NOMO-1 treated with dmso at 0.1 percent for 144 hours (cell line): Measurements from ENCODE around the gene PGLYRP2.

Source experiments
- DNase-seq: peaks from one replicate; lab custom pipeline; 2025; ENCODE audit not compliant: unreplicated experiment; lab: John Stamatoyannopoulos, UW

The PGLYRP2 gene

DNA sequence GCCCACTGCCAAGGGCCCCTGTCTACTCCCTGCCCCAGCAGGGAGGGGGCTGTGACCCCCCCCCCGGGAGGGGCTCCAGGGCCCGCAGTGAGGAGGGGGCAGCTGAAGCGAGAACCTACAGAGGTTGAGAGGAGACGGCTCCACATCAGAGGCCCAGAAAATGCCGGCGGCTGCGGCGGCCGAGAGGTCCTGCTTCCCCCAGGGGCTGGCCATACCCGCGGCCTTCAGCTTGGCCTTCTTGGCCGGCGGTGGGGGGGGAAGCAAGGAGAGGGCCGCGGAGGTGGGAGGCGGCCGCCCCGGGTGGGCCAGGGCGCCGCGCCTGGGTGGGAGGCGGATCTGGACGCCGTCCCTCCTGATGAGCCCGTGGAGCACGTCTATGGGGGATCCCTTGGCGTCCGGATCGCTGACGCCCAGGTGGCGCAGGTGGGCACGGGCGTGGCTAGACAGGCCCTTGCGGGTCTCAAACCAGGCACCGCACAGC lies 51.3 kb downstream of the PGLYRP2 start:
- DNase-seq, result no peak

DNA sequence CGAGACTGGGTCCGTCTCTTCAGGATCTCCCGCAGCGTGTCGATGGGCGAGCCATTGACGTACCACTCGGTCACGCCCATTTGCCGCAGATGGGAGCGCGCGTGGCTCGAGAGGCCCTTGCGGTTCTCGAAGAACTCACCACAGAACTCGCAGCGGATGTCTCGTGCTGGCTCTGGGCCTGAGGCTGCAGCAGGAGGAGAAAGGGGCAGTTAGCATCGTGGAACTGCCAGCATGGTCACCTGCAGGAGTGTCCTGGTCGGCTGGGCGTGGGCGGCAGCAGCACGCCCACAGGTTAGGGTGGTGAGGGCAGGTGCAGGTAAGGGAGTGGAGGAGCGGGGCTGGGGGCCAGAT lies 52.0 kb downstream of the PGLYRP2 start:
- no peak for DNase-seq

DNA sequence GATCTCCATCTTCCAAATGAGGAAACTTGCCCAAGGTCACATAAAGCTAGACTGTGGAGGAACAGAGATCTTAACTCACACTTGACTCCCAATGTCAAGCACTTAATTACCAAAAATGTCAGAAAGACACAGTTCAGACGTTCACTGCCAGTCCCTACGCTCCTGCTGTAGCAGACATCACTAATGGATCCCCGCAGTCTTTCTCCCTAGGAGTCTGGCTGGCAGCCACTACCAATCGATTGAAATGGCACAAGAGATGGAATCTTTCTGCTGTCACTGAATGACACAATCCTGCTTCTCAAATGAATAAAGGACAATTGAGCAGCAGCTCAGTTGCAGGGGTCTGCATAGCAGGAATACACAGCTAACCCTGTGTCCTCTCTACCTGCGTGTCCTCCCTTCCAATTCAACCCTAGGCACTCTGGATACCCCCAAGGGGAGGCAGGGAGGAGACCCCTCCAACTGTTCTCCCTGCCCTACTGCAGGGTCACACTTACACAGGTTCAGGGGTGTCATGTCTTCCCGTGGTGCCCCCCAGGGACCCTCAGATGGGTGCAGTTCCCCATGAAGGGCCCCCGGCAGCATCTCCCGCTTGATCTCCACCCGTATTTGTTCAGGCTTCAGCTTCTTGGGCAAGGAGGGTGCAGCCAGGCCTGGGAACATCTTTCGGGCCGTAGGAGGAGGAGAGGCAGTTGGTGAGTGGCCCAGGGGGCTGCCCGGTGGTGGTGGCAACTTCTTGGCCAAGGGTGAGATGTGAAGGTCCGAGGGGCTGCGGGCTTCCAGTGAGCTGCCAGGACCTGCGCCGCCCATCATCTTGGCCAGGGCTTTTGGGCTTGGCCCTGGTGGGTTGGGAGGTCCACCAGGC lies 52.6 kb downstream of the PGLYRP2 start:
- no peak for DNase-seq

DNA sequence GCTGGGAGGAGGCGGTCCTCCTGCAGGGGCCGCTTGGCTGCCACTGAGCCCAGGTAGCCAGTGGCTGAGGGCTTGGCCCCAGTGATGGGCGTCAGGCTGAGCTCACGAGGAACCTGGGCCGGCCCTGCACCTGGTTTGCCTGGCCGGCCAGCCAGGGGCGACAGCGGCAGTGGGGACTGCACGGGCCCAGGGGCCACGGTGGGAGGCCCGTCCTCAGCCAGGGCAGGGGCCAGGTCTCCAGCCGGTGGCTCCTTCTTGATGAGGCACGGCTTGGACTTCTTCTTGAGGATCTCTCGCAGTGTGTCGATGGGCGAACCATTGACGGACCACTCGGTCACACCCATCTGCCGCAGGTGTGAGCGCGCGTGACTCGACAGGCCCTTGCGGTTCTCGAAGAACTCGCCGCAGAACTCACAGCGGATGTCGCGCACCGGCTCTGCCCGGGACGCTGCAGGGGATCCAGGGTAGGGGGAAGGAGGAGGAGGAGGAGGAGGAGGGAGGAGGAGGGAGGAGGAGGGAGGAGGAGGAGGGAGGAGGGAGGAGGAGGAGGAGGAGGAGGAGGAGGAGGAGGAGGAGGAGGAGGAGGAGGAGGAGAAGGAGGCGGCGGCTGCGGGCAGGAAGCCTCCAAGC lies 53.9 kb downstream of the PGLYRP2 start:
- no peak for DNase-seq

DNA sequence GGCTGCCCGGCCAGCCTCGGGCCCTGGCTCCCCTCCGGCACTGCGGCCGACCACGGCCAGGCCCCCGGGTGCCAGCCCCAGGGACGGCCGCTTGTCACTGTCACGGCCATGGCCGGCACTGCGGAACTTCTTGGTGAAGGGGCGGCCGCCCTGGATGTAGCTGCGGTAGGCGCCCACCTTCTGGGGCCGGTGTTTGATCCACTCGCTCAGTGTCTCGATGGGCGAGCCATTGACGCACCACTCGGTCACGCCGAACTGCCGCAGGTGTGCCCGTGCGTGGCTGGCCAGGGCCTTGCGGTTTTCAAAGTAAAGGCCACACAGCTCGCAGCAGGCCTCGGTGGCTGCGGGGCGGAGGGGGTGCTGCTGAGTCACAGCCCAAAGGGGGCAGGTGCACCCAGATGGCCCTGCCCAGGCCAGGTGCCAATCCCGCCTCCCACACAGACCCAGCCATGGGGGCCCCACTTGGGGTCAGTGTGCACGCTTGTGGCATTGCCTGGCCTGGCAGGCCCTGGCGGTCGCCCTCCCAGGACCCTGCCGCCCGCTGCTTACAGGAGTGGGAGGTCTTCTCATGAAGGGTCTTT lies 54.5 kb downstream of the PGLYRP2 start:
- DNase-seq, result no peak

DNA sequence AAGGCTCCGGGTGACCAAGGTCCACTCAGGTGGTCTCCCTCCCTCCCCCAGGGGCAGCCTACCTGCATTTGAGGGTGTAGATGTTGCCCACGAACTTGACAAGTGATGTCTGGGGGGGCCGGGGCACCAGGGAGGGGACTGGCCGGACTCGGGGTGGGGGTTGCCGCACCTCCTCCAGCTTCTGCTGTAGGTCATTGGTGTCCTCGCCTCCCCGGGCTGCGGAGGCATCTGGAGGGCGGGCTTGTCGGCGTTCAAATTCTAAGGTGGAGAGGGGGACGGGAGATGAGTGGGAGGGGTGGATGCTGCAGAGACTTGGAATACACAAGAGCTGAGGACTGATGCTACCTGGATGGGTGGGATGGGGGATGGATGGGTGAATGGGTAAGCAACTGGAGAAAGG lies 55.2 kb downstream of the PGLYRP2 start:
- no peak for DNase-seq

DNA sequence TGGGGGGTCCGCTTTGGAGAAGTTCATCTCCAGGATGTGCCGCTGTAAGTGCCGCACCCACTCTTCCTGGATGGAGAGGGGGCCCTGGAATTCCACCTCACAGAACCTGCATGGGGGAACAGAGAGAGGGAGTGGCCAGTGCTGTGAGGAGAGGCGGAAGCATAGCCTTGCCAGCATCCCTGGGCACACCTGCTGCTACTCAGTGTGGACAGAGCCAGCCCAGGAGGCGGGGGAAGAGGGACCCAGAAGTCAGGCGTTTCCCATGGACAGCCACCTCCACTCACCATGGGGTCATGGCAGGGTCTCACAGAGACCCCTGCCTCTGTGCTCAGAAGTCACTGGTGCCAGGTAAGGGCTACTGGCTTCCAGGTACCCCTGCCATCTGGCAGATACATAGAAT lies 56.2 kb downstream of the PGLYRP2 start:
- no peak for DNase-seq

DNA sequence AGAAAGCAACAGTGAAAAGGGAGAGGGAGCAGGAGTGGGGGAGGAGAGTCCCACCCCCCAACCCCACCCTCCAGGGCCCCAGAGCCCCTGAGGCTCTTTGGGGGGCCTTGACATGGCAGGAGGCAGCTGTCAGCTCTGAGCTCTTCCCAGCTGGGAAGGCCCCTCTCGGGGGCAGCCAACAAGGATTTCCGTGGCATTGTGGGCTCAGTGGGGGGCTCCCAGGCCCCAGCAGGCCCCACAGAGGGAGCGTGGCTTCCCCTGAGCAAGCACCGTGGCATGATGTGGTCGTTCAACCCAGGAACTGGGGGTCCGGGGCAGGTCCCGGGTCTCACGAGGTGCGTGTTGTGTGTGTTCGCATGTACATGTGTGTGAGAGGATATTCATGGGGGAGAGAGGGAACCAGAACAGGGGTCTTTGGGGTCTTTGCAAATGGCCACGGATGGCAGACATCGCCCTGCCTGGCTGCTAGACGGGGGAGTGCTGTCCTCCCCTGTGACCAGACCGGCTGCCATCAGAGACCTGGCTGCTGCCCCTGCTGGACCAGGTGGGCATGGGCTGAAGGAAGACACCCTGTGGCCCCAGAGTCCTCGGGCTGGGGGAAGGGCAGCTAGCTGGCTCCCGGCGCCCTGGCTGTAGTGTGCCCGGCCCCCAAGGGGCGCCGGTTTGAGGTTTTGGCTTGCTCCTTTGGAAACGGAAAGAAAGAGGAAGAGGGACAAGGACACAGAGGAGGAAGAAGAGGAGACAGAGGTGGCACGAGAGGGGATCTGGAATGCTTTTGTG lies 56.8 kb downstream of the PGLYRP2 start:
- no peak for DNase-seq

DNA sequence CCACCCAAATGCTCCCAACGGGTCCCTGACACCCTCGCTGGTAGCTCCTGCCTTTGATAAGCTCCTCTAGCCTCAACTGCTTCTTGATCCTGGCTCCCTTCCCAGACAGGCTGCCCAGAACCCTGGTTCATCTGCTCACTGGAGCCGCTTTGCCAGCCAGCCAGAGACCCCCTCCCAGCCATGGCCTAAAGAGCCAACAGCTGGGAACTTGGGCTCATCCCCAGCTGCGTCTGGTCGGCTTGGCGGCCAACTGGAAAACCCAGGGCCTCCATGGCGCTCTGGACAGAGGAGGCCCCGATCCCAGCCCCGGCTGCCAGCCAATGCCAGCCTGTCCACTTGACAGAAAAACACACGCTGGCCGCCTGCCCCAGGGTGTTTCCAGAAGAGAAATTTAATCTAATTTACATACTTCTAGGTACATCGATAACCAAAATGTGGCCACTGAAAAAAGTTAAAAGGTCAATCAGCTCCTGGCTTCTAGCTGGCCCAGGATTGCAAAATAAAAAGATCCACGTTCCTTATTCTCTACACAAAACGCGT lies 57.5 kb downstream of the PGLYRP2 start:
- no peak for DNase-seq

DNA sequence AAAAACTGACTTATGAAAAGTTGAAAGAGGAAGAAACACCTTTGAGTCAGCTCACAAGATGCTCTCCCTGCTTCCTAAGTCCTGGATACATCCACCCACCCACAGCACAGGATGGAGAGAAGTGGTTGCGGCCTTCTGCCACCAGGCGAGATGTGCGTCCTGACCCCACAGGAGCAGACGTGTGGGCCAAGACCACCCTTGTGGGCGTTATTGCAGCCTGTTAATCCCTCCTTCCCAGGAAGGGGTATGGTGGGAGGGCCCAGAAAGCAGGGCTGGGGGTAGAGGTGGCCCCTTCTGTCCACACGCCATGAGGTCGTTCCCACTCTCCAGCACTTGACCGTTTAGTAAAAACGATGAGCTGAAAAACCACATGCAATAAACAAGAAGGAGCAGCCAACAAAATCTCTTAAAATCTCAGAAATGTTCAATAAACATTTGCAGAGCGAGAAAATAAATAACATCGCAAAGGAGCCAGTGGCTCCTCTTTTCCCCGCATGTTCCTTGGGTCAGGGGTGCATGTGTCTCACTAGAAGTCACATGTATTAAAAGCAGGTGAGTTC lies 58.1 kb downstream of the PGLYRP2 start:
- no peak for DNase-seq

DNA sequence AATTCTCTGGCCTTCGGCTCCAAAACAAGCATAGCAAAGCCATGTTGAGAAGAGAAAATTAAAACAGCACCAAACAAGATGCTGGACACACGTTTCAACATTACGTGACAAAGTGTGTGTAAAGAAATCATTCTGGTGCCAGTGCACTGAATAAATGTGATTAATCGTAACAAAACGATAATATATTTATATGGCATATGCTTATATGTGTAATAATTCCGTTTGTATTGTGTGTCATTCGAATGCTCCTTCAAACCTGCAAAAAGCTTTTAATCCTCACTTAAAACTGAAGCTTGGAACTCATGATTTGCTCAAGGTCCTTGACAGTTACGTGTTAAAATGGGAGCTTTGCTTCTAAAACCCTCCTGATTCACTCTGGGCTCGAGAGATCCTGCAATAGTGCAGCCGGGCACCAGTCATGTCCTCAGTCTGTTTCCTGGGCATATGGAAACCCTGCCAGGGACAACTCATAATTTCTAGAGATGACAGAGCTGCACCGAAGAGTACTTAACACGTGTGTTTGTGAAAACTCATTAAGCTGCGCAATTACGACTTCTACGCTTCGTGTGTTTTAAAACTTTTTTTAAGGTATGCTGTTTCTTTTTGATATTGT lies 59.8 kb downstream of the PGLYRP2 start:
- DNase-seq, result no peak
